Loucy (cell line): ENCODE results near the gene KRTAP9-3.
"Not testable (repeated sequence)": the region's sequence is repeated elsewhere in the genome, so short reads cannot be mapped to it uniquely, and the experiment has no call there.

Experiments
- H2AFZ ChIP-seq: fragments of 200-600 bp; sonication (generic); 2 replicates; pipeline ENCODE4 v1.6.0; 2016; ENCODE audit warnings: antibody characterized with exemption, mild to moderate bottlenecking, low read length, moderate library complexity
- H3F3A ChIP-seq: fragments of 200-600 bp; 2 replicates; pipeline ENCODE4 v1.6.0; 2016; ENCODE audit warnings: antibody characterized with exemption, low read depth, mild to moderate bottlenecking
- H3K27me3 ChIP-seq: fragments of 200-600 bp; sonication (generic); 2 replicates; pipeline ENCODE4 v1.6.1; 2014; ENCODE audit warnings: low read length, mild to moderate bottlenecking; ENCODE audit not compliant: insufficient read depth, poor library complexity, severe bottlenecking
- H3K36me3 ChIP-seq: fragments of 200-600 bp; sonication (generic); 2 replicates; pipeline ENCODE4 v1.6.1; 2016; ENCODE audit warnings: low read length; ENCODE audit not compliant: insufficient read depth
- H3K4me1 ChIP-seq: fragments of 200-600 bp; sonication (generic); 2 replicates; pipeline ENCODE4 v1.5.1; 2014; ENCODE audit warnings: low read length, mild to moderate bottlenecking; ENCODE audit not compliant: insufficient read depth, poor library complexity, severe bottlenecking
- H3K4me2 ChIP-seq: fragments of 200-600 bp; sonication (generic); 2 replicates; pipeline ENCODE4 v1.6.0; 2014; ENCODE audit warnings: antibody characterized with exemption, low read length, low read depth, mild to moderate bottlenecking; ENCODE audit not compliant: poor library complexity, severe bottlenecking
- H3K4me3 ChIP-seq: fragments of 200-600 bp; sonication (generic); 2 replicates; pipeline ENCODE4 v1.5.1; 2014; ENCODE audit warnings: low read length, mild to moderate bottlenecking, mixed read lengths; ENCODE audit not compliant: poor library complexity, severe bottlenecking
- H3K79me2 ChIP-seq: fragments of 200-600 bp; sonication (generic); 2 replicates; pipeline ENCODE4 v1.6.1; 2014; ENCODE audit warnings: low read length; ENCODE audit not compliant: insufficient read depth
- H3K9ac ChIP-seq: fragments of 200-600 bp; sonication (generic); 2 replicates; pipeline ENCODE4 v1.6.0; 2014; ENCODE audit warnings: mild to moderate bottlenecking, low read depth, low read length, moderate library complexity; ENCODE audit not compliant: poor library complexity, severe bottlenecking
- H3K9me2 ChIP-seq: fragments of 200-600 bp; sonication (generic); replicated peaks from 2 replicates; pipeline ENCODE4 v1.6.1; 2016; ENCODE audit warnings: low read depth, low read length, mixed read lengths
- H3K9me3 ChIP-seq: fragments of 200-600 bp; sonication (generic); 2 replicates; pipeline ENCODE4 v1.6.1; 2014; ENCODE audit warnings: mild to moderate bottlenecking, antibody characterized with exemption, low read length, low read depth; ENCODE audit not compliant: insufficient read depth
- H4K20me1 ChIP-seq: fragments of 200-600 bp; sonication (generic); 2 replicates; pipeline ENCODE4 v1.6.0; 2014; ENCODE audit warnings: antibody characterized with exemption, low read length, mild to moderate bottlenecking; ENCODE audit not compliant: insufficient read depth, poor library complexity, severe bottlenecking
- CTCF ChIP-seq: fragments of 200-600 bp; sonication (generic); conservative IDR thresholded peaks from 2 replicates; pipeline ENCODE4 v1.5.1; 2014; ENCODE audit warnings: mild to moderate bottlenecking, antibody characterized with exemption, low read length
- EZH2phosphoT487 ChIP-seq: fragments of 200-600 bp; IDR thresholded peaks from 2 replicates; pipeline ENCODE4 v1.6.1; 2018; ENCODE audit warnings: antibody characterized with exemption, mild to moderate bottlenecking, moderate library complexity, borderline replicate concordance

Gene KRTAP9-3

GRCh38 chr17:41251261-41251660, 19.0 kb downstream of the KRTAP9-3 start:
- no peaks in the 10 kb centered on the region for H3K36me3 ChIP-seq
- TF ChIP-seq EZH2phosphoT487, result no peak
- TF ChIP-seq CTCF, result no peak
- no peak overlapping the region for H3K4me3 ChIP-seq
- no peaks in the 10 kb centered on the region for H3K9me2 ChIP-seq
- H3K9ac ChIP-seq, result no peak overlapping the region
- no peaks in the 10 kb centered on the region for H3K79me2 ChIP-seq
- H3K4me1 ChIP-seq, result no peaks in the 10 kb centered on the region
- no peaks in the 10 kb centered on the region for H3K9me3 ChIP-seq
- no peaks in the 10 kb centered on the region for H3K27me3 ChIP-seq
- no peaks in the 10 kb centered on the region for H3F3A ChIP-seq
- H3K4me2 ChIP-seq, result no peak overlapping the region
- no peaks in the 10 kb centered on the region for H4K20me1 ChIP-seq
- H2AFZ ChIP-seq, result no peak overlapping the region

DNA sequence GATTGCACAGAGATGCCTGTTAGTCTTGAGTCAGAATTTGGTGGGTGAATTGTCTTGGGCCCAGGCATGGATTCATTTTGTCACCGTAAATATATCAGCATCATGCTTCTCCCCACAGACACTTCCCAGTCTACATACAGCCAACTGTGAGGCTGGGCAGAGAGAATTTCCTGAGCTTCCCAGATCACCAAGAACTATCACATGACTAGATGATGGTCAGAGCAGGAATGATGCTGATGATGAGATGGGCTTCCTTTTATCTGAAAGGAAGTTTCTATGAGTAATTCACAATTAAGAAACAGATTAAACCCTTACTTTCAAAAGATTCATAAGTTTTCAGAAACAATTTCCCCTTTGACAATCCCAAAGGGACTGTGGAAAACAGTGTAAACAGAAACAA, 22.6 kb downstream of the KRTAP9-3 start:
- TF ChIP-seq CTCF, result no peak
- H3K4me1 ChIP-seq, result no peaks in the 10 kb centered on the region
- no peaks in the 10 kb centered on the region for H3F3A ChIP-seq
- no peaks in the 10 kb centered on the region for H3K36me3 ChIP-seq
- H3K27me3 ChIP-seq, result no peaks in the 10 kb centered on the region
- H3K9me3 ChIP-seq, result no peaks in the 10 kb centered on the region
- no peaks in the 10 kb centered on the region for H3K79me2 ChIP-seq
- no peaks in the 10 kb centered on the region for H3K9me2 ChIP-seq
- H3K4me2 ChIP-seq, result no peak overlapping the region
- H2AFZ ChIP-seq, result no peak overlapping the region
- H3K9ac ChIP-seq, result no peak overlapping the region
- no peaks in the 10 kb centered on the region for H4K20me1 ChIP-seq
- H3K4me3 ChIP-seq, result no peak overlapping the region

GRCh38 chr17:41255381-41256290, 23.4 kb downstream of the KRTAP9-3 start, which contains the start of gene KRTAP9-9:
KRTAP9-9 (plus strand) TSS chr17:41255384.
- H3K36me3 ChIP-seq, H4K20me1 ChIP-seq, H3K4me3 ChIP-seq, H3K9ac ChIP-seq, H3K79me2 ChIP-seq, H3K9me2 ChIP-seq, H3K4me2 ChIP-seq, H2AFZ ChIP-seq, H3F3A ChIP-seq, H3K9me3 ChIP-seq, H3K4me1 ChIP-seq, H3K27me3 ChIP-seq: not testable (repeated sequence)

DNA sequence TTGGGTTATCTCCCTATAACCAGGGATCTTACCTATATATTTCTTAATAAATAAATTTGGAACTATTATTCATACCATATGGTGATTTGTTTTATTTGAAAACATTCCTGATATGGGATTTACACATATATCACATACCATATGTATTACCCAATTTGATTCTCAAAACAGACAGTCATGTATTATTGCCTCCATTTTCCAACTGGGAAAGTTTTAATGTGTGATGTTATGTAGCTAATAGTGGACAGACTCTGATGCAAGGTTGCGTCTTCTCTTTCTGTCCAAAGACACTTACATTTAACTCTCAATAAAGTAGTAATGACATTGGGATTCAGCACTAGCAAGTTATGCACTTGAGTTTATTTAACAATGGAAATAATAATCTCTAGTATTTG, 24.0 kb downstream of the KRTAP9-3 start:
- no peaks in the 10 kb centered on the region for H3K79me2 ChIP-seq
- no peaks in the 10 kb centered on the region for H3K9me3 ChIP-seq
- TF ChIP-seq EZH2phosphoT487 (no peak), CTCF (no peak)
- H3K4me1 ChIP-seq, result no peaks in the 10 kb centered on the region
- H3K27me3 ChIP-seq, result no peaks in the 10 kb centered on the region
- H2AFZ ChIP-seq, result no peak overlapping the region
- no peaks in the 10 kb centered on the region for H3K36me3 ChIP-seq
- H3F3A ChIP-seq, result no peaks in the 10 kb centered on the region
- H4K20me1 ChIP-seq, result no peaks in the 10 kb centered on the region
- H3K9me2 ChIP-seq, result no peaks in the 10 kb centered on the region
- no peak overlapping the region for H3K4me3 ChIP-seq
- H3K4me2 ChIP-seq, result no peak overlapping the region
- no peak overlapping the region for H3K9ac ChIP-seq
